Superior temporal gyrus (tissue), 1 donor: ENCODE data around the gene RIBC1.
"Not testable (repeated sequence)": the region's sequence is repeated elsewhere in the genome, so short reads cannot be mapped to it uniquely, and the experiment has no call there.

Experiments
- DNase-seq: peaks from one replicate; pipeline ENCODE4 v3.0.0-alpha.2; 2016; ENCODE audit errors: extremely low spot score

RIBC1 gene

DNA sequence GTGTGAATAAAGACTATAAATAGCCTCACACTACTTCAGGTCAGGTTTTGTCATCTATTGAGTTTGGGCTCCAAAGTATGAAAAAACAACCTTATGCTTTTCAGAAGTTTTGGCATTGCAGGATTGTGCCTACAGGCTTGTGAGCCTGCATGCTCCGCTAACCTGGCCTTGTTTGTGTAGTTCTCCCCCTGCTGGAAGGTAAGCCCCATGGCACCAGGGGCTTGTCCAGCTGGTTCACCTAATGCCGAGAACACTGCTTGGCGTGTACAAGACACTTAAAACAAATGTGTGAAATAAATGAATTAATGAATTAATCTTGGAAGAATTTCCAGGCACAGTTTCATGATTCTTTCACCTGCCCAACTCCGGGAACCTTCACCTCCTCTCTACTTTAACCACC is 13.3 kb downstream of the RIBC1 start:
- peak; percentile 46 for DNase-seq

DNA sequence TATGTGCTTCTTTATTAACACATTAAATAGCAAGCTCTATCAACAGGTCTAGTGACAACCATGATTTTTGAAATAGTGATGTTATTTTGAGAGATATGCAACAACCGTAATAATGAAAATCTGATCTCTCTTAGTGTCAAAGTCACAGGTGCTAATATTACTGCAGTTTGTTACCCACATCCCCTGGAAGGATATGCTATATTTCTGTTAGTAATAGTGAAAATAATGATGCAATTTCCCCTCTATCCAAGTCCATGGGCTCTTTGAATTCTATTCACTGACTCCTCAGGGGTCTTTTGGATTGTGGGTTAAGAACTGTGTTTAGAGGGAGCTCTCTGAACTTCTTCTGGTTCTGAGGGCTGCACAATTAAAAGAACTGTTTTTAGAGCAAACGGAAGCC is 14.5 kb downstream of the RIBC1 start:
- DNase-seq: no peak

DNA sequence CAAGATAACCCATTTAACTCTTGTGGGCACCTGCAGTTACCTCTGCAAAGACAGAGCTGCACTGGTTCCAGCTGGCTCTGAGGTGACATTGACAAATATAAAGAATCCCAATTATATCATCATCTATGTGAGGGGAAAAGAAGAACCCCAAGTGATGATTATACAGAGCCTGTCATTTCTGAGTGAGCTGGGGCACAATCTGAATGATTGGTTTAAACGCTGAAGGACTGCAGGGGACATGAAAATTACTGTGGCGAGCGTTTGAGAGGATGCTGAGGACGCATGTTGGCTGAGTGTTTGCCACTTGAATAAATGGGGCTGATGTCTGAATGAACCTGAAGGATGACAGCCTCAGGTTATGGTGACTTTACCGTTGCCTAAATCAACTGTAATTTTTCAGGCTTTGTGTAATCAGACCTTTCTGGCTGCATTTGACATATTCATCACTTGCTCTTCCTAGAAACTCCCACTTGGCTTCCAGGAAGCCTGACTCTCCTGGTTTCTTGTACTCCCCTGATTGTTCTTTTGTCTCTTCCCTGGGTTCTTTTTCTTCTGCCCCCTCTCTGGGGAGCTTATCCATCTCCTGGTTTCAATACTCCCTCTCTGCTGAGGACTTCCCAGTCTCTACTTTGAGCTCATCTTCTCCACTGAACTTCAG is 15.6 kb downstream of the RIBC1 start:
- DNase-seq: no peak

GRCh38 chrX:53438832-53439230 is 16.2 kb downstream of the RIBC1 start:
- DNase-seq: no peak

- DNase-seq: peak; percentile 5
These were observed 17.4 kb downstream of the RIBC1 start for GRCh38 chrX:53440101-53440500.

DNA sequence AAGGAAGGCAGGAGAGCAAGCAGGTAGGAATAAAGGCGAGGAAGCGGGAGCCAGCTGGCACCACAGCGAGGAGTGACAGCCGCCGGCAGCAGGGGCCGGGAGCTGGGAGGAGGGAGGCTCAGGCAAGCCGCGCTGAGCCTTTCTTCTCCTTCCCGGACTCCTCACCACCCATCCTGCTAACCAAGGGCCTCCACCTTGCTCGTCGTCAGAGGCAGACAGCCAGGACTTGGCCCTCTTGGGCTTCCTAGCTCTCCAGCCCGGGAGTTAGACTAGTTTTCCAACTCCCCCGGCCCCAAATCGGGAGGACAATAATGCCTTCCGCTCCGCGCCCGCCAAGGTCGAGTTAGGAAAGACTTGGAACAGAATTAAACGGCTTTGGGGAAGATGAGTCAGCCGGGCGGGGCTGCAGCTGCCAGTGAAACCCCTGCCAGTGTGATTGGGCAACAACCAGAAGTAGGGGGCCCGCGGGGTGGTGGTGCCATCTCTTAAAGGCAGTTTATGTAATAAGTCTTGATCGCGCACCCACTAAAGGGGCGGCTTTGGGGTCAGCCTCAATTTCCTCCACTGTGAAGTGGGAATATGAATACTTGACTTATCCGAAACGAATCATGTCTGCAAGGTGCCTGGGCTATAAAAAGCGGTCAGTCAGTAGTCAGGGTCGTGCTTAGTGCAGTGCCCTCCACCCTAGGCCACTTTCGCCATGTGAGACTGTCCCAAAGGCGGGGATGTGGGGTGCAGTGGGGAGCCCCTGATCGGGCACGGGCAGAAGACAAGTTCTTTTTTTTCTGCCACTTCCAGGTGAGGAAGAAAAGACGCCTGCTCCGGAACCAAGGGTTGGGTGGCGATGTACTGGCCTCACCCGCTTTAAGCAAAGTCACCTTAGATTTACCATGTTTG is 18.2 kb downstream of the RIBC1 start:
- peak; percentile 8 for DNase-seq

DNA sequence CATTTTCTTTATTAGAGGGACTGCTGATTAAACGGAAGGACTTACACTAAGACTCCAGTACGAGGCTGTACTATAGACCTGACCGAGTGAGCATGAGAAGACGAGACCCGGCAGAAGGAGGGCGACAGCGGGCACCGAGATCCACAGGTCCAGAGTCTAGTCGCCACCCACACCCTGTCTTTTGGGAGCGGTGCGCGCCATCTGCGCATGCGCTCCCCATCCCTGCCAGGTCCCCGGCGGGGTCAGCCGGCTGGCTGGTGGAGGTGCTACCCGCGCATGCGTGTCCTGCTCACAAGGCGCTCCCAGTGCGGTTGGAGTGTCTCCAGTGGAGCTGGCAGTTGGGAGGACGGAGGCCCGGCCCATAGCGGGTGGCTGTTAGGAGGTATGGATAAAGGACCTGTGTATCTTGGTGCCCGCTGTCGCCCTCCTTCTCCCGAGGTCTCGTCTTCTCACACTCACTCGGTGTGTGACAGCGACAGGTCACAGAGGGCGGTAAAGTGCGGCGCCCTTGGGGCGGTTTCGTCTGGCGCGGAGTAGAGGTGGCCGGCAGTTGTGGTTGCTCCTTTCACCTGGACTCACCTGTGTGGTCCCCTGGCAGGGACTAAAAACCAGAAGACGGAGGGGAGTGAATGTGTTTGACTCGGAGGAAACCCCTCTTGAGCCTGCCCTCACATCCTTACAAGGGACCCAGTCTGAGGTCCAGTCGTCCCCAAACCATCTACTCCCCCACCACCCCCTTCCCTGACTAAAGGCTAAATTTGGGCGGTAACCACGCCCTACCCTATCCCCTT is 19.1 kb downstream of the RIBC1 start:
- DNase-seq: peak; percentile 41

GRCh38 chrX:53442322-53442631 is 19.6 kb downstream of the RIBC1 start:
- DNase-seq: no peak

DNA sequence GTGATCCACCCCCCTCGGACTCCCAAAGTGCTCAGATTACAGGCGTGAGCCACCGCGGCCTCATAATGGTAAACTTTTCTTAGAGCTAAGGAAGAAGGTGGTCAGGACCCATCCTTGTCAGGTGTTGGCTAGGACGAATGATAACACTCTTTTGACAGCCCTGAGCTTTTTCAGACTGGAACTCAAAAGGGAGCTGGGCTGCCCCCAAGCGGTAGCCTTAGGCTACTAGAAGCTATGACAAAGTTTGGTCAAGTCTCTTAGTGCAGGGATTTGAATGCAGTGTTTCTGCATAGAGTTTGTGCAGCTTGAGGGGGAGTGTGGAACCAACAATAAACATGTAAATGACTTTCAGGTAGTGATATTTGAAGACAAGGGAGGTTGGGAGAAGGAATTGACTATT is 23.3 kb downstream of the RIBC1 start:
- DNase-seq: peak; percentile 45

GRCh38 chrX:53447441-53447840 is 24.8 kb downstream of the RIBC1 start:
- no peak for DNase-seq

GRCh38 chrX:53449632-53450031 is 27.0 kb downstream of the RIBC1 start:
- DNase-seq: no peak

DNA sequence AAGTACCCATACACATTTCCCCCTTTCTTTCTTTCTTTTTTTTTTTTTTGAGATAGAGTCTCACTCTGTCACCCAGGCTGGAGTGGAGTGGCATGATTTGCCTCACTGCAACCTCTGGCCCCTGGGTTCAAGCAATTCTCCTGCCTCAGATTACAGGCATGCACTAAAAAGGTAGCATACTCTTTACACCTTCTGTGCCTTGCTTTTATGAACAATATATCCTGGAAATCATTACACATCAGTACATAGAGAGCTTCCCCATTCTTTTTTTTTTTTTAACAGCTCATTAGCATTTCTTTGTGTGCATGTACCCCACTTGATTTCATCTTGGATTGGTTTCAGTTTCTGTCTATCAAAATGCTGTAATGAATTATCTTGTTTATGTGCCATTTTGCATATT is 30.1 kb downstream of the RIBC1 start:
- DNase-seq: no peak

DNA sequence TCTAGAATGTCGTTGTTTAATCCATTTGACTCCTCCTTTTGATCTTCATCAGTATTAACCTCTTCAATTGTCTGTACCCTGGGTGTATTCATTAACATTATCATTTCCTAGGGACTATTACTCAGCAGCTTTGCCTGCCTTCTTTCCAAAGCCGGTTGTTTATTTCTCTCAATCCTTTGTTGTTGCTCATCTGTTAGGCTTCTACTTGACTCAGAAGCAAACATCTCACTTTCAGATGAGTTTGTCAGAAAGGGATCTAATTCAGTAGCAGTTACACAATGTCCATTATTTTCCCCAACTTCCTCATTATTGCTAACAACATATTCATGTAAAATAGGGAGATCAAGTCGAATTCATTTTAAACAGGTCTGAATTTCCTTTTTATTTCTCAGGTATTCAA is 33.6 kb downstream of the RIBC1 start:
- no peak for DNase-seq

DNA sequence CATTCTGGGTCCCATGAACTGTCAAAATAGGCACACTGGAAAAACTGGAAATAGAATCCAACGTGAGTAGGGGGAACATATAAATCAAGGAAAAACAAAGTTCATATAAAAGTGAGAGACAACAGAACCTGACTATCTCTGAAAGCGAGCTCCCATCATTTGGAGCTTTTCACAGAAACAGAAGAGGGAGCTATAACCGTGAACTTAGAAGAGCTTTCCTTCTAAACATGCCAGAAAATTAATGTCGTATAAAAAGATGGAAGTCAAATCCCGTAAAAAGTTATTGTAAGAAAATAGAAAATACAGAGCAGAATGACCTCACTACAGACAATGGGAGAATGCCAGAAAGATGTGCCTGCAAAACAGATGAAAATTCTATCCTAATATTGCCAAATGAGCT is 35.4 kb downstream of the RIBC1 start:
- peak; percentile 8 for DNase-seq

DNA sequence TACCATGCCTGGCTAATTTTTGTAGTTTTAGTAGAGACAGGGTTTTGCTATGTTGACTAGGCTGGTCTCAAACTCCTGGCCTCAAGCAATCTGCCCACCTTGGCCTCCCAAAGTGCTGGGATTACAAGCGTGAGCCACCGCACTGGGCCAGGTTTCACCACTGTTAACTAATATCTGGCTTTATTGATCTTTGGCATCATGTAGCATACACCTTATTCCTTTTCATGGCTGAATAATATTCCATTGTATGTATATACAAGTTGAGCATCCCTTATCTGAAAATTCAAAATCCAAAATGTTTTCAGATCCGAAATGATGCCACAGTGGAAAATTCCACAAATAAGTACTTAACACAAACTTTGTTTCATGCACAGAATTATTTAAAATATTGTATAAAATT is 46.0 kb downstream of the RIBC1 start:
- DNase-seq: not testable (repeated sequence)

DNA sequence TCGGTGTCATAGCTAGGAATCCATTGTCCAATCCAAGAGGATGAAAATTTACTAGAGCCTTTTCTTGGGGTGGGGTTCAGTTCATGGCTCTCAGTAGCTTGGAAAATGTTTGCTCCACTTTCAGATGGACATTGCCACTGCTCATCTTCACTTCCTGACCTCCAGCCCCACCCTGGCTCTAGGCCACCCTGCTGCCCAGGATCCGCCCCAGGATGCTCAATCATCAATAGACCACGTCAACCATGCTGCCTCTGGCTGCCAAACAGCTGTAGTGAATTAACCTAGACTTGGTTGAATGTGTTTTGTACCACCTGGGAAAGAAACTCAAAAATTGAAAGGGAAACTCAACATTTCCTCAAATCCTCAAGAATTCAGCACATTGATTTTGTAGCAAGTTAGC is 48.7 kb downstream of the RIBC1 start:
- DNase-seq: no peak

DNA sequence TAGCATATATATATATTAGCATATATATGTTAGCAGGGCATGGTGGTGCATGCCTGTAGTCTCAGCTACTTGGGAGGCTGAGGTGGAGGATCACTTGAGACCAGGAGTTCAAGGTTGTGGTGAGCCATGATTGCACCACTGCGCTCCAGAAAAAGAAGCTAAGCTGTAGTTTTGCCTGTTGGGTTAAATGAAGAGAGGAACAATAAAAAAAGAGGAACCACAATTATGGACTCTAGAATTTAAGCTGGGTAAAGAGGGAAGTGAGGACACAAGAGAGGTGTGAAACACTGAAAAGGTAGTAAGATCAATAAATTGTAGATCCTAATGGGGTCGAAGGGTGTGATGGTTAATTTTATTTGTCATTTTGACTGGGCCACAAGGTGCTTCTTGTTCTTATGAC is 52.0 kb downstream of the RIBC1 start:
- no peak for DNase-seq

GRCh38 chrX:53476371-53476770 is 53.7 kb downstream of the RIBC1 start:
- DNase-seq: no peak

GRCh38 chrX:53479301-53479700 is 56.6 kb downstream of the RIBC1 start:
- DNase-seq: no peak
